Measurements from ENCODE around the gene VMP1.
"Not testable (repeated sequence)": the region's sequence is repeated elsewhere in the genome, so short reads cannot be mapped to it uniquely, and the experiment has no call there.

Gene VMP1

DNA sequence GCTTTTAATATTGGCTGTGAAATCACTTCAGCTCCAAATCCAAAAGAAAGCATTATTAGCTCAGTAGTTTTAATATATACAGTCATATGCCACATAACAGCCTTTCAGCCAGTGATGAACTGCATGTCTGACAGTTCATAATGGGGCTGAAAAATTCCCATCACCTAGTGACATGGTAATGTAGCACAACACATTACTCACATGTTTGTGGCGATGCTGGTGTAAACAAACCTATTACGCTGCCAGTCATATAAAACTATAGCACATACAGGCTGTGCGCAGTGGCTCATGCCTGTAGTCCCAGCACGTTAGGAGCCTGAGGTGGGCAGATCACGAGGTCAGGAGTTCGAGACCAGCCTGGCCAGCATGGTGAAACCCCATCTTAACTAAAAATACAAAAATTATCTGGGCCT is 93.1 kb downstream of the VMP1 start:
- TF ChIP-seq EZH2phosphoT487 (IDR thresholded peaks at IDR 0.05; ENCODE audit: borderline replicate concordance, low read length), result no peak
- TF ChIP-seq, protein P1, sequence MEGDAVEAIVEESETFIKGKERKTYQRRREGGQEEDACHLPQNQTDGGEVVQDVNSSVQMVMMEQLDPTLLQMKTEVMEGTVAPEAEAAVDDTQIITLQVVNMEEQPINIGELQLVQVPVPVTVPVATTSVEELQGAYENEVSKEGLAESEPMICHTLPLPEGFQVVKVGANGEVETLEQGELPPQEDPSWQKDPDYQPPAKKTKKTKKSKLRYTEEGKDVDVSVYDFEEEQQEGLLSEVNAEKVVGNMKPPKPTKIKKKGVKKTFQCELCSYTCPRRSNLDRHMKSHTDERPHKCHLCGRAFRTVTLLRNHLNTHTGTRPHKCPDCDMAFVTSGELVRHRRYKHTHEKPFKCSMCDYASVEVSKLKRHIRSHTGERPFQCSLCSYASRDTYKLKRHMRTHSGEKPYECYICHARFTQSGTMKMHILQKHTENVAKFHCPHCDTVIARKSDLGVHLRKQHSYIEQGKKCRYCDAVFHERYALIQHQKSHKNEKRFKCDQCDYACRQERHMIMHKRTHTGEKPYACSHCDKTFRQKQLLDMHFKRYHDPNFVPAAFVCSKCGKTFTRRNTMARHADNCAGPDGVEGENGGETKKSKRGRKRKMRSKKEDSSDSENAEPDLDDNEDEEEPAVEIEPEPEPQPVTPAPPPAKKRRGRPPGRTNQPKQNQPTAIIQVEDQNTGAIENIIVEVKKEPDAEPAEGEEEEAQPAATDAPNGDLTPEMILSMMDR (IDR thresholded peaks at IDR 0.05; ENCODE audit: low read depth, low read length, poor library complexity, severe bottlenecking), result no peak
- Histone ChIP-seq H3K9me2 (replicated peaks; ENCODE audit: control insufficient read depth, low read length) (no peaks in the 10 kb centered on the region), H3F3A (ENCODE audit: control insufficient read depth, insufficient read depth) (no peaks in the 10 kb centered on the region; the same call in 1 of the 2 replicates), H3K4me3 (ENCODE audit: low read length) (no peak overlapping the region), H3K27ac (ENCODE audit: low read depth, low read length) (no peak overlapping the region), H3K4me1 (ENCODE audit: control insufficient read depth, low read length) (peaks cover 4% of the 10 kb centered on the region; the same call in 1 of the 2 replicates), H3K79me2 (ENCODE audit: control insufficient read depth, low read length) (no peaks in the 10 kb centered on the region), H3K27me3 (ENCODE audit: control insufficient read depth, low read length) (no peaks in the 10 kb centered on the region), H3K4me2 (ENCODE audit: low read length) (no peak overlapping the region), H3K36me3 (ENCODE audit: control insufficient read depth, low read length) (no peaks in the 10 kb centered on the region), H4K20me1 (ENCODE audit: control insufficient read depth, insufficient read depth, low read depth, low read length) (no peaks in the 10 kb centered on the region), H3K9me3 (ENCODE audit: control insufficient read depth, insufficient read depth, low read length) (no peaks in the 10 kb centered on the region)

DNA sequence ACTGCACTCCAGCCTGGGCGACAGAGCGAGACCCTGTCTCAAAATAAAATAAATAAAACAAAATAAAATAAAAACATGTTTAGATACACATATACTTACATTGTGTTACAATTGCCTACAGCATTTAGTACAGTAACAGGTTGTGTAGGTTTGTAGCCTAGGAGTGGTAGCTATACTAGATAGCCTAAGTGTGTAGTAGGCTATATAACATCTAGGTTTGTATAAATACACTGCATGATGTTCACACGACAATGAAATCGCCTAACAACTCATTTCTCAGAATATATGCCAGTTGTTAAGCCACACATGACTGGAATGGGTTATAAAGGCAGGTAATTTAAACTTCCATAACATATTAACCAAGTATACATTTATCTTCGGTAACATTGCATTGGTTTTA is 94.7 kb downstream of the VMP1 start:
- Histone ChIP-seq H3F3A (ENCODE audit: control insufficient read depth, insufficient read depth) (peaks cover 2% of the 10 kb centered on the region; the same call in 1 of the 2 replicates), H3K9me3 (ENCODE audit: control insufficient read depth, insufficient read depth, low read length) (no peaks in the 10 kb centered on the region), H3K4me3 (ENCODE audit: low read length) (no peak overlapping the region), H3K36me3 (ENCODE audit: control insufficient read depth, low read length) (no peaks in the 10 kb centered on the region), H4K20me1 (ENCODE audit: control insufficient read depth, insufficient read depth, low read depth, low read length) (no peaks in the 10 kb centered on the region), H3K9me2 (replicated peaks; ENCODE audit: control insufficient read depth, low read length) (no peaks in the 10 kb centered on the region), H3K79me2 (ENCODE audit: control insufficient read depth, low read length) (no peaks in the 10 kb centered on the region), H3K27me3 (ENCODE audit: control insufficient read depth, low read length) (no peaks in the 10 kb centered on the region), H3K4me1 (ENCODE audit: control insufficient read depth, low read length) (peaks cover 4% of the 10 kb centered on the region; the same call in 1 of the 2 replicates), H3K27ac (ENCODE audit: low read depth, low read length) (no peak overlapping the region), H3K4me2 (ENCODE audit: low read length) (no peak overlapping the region)
- TF ChIP-seq EZH2phosphoT487 (IDR thresholded peaks at IDR 0.05; ENCODE audit: borderline replicate concordance, low read length), result no peak
- TF ChIP-seq, protein P1 (IDR thresholded peaks at IDR 0.05; ENCODE audit: low read depth, low read length, poor library complexity, severe bottlenecking), result no peak

DNA sequence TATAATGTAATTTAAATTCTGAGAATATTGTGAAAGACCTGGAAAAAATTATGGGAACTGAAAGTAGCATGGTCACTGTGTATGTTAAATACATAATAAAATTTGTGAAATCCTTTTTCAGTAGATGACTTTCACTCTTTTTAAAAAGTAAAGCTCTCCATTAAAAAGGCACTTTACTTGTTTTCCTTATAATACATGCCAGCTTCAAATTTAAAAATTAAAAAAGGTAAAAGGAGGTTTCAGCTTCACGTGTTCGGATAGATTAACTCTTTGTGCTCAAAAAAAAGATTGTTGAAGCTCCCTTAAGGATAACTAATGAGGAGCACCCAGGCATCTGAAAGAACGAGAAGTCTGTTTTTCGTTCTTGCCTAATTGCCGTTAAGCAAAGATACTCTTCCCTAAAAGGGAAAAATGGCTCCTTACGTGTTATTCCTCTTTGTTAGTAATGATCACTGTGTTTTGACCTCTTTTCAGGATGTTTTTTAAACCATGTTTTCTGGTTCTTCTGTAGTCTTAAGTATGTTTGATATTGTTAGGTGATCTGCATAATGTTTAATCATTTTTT is 97.5 kb downstream of the VMP1 start:
- Histone ChIP-seq H3K9me3 (ENCODE audit: control insufficient read depth, insufficient read depth, low read length) (no peaks in the 10 kb centered on the region), H3K27me3 (ENCODE audit: control insufficient read depth, low read length) (no peaks in the 10 kb centered on the region), H3F3A (ENCODE audit: control insufficient read depth, insufficient read depth) (peaks cover 2% of the 10 kb centered on the region; the same call in 1 of the 2 replicates), H3K36me3 (ENCODE audit: control insufficient read depth, low read length) (no peaks in the 10 kb centered on the region), H3K4me1 (ENCODE audit: control insufficient read depth, low read length) (peaks cover 4% of the 10 kb centered on the region; the same call in 1 of the 2 replicates), H3K27ac (ENCODE audit: low read depth, low read length) (no peak overlapping the region), H3K4me2 (ENCODE audit: low read length) (no peak overlapping the region), H4K20me1 (ENCODE audit: control insufficient read depth, insufficient read depth, low read depth, low read length) (no peaks in the 10 kb centered on the region), H3K9me2 (replicated peaks; ENCODE audit: control insufficient read depth, low read length) (no peaks in the 10 kb centered on the region), H3K4me3 (ENCODE audit: low read length) (no peak overlapping the region), H3K79me2 (ENCODE audit: control insufficient read depth, low read length) (no peaks in the 10 kb centered on the region)
- TF ChIP-seq, protein P1 (IDR thresholded peaks at IDR 0.05; ENCODE audit: low read depth, low read length, poor library complexity, severe bottlenecking), result no peak
- TF ChIP-seq EZH2phosphoT487 (IDR thresholded peaks at IDR 0.05; ENCODE audit: borderline replicate concordance, low read length), result no peak

DNA sequence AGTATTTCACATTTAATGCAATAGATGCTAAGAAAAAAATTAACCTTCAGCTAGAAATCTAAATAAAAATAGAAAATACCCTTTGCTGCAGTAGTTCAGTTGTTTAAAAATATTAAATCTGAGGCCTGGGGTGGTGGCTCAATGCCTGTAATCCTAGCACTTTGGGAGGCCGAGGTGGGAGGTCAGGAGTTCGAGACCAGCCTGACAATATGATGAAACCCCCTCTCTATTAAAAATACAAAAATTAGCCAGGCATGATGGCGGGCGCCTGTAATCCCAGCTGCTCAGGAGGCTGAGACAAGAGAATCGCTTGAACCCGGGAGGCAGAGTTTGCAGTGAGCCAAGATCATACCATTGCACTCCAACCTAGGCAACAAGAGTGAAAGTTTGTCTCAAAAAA is 98.9 kb downstream of the VMP1 start:
- H3K9me2 ChIP-seq (replicated peaks; ENCODE audit: control insufficient read depth, low read length); H3K36me3 ChIP-seq (ENCODE audit: control insufficient read depth, low read length); H3K79me2 ChIP-seq (ENCODE audit: control insufficient read depth, low read length); H4K20me1 ChIP-seq (ENCODE audit: control insufficient read depth, insufficient read depth, low read depth, low read length); H3K4me2 ChIP-seq (ENCODE audit: low read length); H3F3A ChIP-seq (ENCODE audit: control insufficient read depth, insufficient read depth); H3K9me3 ChIP-seq (ENCODE audit: control insufficient read depth, insufficient read depth, low read length); H3K27ac ChIP-seq (ENCODE audit: low read depth, low read length); H3K27me3 ChIP-seq (ENCODE audit: control insufficient read depth, low read length); H3K4me3 ChIP-seq (ENCODE audit: low read length); H3K4me1 ChIP-seq (ENCODE audit: control insufficient read depth, low read length): not testable (repeated sequence)
